DOHH2 (cell line): Measurements from ENCODE around the gene RNLS.

Experiments used
- EZH2phosphoT487 ChIP-seq: fragments of 200-600 bp; sonication (generic); IDR thresholded peaks from 2 replicates; pipeline ENCODE4 v1.6.1; 2017; ENCODE audit warnings: borderline replicate concordance, mild to moderate bottlenecking, antibody characterized with exemption, low read length, moderate library complexity, mixed read lengths
- TF ChIP-seq, protein P1 (sequence below): fragments of 200-600 bp; sonication (generic); IDR thresholded peaks from one replicate; pipeline ENCODE4 v1.5.1; 2014; ENCODE audit warnings: antibody characterized with exemption, mild to moderate bottlenecking, low read depth, low read length; ENCODE audit not compliant: poor library complexity, severe bottlenecking

- TF ChIP-seq, protein P1, sequence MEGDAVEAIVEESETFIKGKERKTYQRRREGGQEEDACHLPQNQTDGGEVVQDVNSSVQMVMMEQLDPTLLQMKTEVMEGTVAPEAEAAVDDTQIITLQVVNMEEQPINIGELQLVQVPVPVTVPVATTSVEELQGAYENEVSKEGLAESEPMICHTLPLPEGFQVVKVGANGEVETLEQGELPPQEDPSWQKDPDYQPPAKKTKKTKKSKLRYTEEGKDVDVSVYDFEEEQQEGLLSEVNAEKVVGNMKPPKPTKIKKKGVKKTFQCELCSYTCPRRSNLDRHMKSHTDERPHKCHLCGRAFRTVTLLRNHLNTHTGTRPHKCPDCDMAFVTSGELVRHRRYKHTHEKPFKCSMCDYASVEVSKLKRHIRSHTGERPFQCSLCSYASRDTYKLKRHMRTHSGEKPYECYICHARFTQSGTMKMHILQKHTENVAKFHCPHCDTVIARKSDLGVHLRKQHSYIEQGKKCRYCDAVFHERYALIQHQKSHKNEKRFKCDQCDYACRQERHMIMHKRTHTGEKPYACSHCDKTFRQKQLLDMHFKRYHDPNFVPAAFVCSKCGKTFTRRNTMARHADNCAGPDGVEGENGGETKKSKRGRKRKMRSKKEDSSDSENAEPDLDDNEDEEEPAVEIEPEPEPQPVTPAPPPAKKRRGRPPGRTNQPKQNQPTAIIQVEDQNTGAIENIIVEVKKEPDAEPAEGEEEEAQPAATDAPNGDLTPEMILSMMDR, result no peak
- no peak for TF ChIP-seq EZH2phosphoT487
Measured at GRCh38 chr10:88544140-88544870, 38.8 kb downstream of the RNLS start.
